Erythroblast (primary cell): ENCODE measurements around the gene AURKAIP1.
"Not testable (repeated sequence)": the region's sequence is repeated elsewhere in the genome, so short reads cannot be mapped to it uniquely, and the experiment has no call there.

Source experiments
- GATA1 ChIP-seq: IDR thresholded peaks from 2 replicates; pipeline ENCODE4 v1.6.1; 2011; ENCODE audit warnings: low read depth, mild to moderate bottlenecking, control low read depth, low read length, moderate library complexity
- POLR2A ChIP-seq: IDR thresholded peaks from 2 replicates; pipeline ENCODE4 v1.6.1; 2011; ENCODE audit warnings: mild to moderate bottlenecking, low read length

DNA sequence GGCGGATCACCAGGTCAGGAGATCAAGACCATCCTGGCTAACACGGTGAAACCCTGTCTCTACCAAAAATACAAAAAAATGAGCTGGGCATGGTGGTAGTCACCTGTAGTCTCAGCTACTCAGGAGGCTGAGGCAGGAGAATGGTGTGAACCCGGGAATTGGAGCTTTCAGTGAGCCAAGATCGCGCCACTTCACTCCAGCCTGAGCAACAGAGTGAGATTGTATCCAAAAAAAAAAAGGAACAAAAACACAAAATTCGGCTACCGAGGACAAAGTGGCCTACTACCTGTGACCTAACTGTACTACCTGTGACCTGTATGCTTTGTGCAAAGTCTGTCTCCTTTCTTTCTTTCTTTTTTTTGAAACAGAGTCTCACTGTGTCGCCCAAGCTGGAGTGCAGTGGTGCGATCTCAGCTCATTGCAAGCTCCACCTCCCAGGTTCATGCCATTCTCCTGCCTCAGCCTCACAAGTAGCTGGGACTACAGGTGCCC is 27.9 kb upstream of the AURKAIP1 start:
- not testable (repeated sequence) for TF ChIP-seq POLR2A, GATA1
